DND-41 (cell line): ENCODE results near the gene GLCCI1.

Experiments
- ATAC-seq: fragments of 200-7000 bp; cut with Tn5 transposase; 3 replicates; pipeline ENCODE4 v1.9.1; 2021; ENCODE audit warnings: low read depth; ENCODE audit not compliant: insufficient read depth
- DNase-seq: peaks from one replicate; pipeline ENCODE4 v3.0.0-alpha.2; 2020
- H2AFZ ChIP-seq: 2 replicates; pipeline ENCODE4 v1.6.0; 2012; ENCODE audit warnings: low read depth, low read length
- H3K27ac ChIP-seq: 2 replicates; pipeline ENCODE4 v1.5.1; 2012; ENCODE audit warnings: low read length, inconsistent platforms
- H3K27me3 ChIP-seq: fragments of 200-600 bp; sonication (generic); 2 replicates; pipeline ENCODE4 v1.6.0; 2012; ENCODE audit warnings: low read length, mild to moderate bottlenecking, inconsistent platforms; ENCODE audit not compliant: insufficient read depth, poor library complexity
- H3K36me3 ChIP-seq: 2 replicates; pipeline ENCODE4 v1.5.1; 2012; ENCODE audit warnings: low read length, inconsistent platforms; ENCODE audit not compliant: insufficient read depth
- H3K4me1 ChIP-seq: 2 replicates; pipeline ENCODE4 v1.5.1; 2012; ENCODE audit warnings: mild to moderate bottlenecking, low read length; ENCODE audit not compliant: insufficient read depth
- H3K4me2 ChIP-seq: 2 replicates; pipeline ENCODE4 v1.6.0; 2012; ENCODE audit warnings: mild to moderate bottlenecking, moderate library complexity, low read length, inconsistent platforms; ENCODE audit not compliant: insufficient read depth
- H3K4me3 ChIP-seq, 2 experiments: fragments of 200-600 bp in 1 of 2; shearing (Covaris generic) in 1 of 2; 2 replicates each; pipeline ENCODE4 v1.5.1; 2012 to 2016; ENCODE audit warnings: inconsistent platforms in 2 of 2, low read length in 2 of 2, mild to moderate bottlenecking in 2 of 2, low read depth in 1 of 2, moderate library complexity in 1 of 2
- H3K79me2 ChIP-seq: 2 replicates; pipeline ENCODE4 v1.6.0; 2012; ENCODE audit warnings: low read length, inconsistent platforms; ENCODE audit not compliant: insufficient read depth
- H3K9ac ChIP-seq: 2 replicates; pipeline ENCODE4 v1.6.0; 2012; ENCODE audit warnings: low read depth, mild to moderate bottlenecking, inconsistent platforms, low read length, moderate library complexity
- H3K9me3 ChIP-seq: 2 replicates; pipeline ENCODE4 v1.5.1; 2012; ENCODE audit warnings: low read length, moderate library complexity, mild to moderate bottlenecking, inconsistent platforms; ENCODE audit not compliant: insufficient read depth, severe bottlenecking
- H4K20me1 ChIP-seq: 2 replicates; pipeline ENCODE4 v1.6.0; 2012; ENCODE audit warnings: low read length; ENCODE audit not compliant: insufficient read depth
- CTCF ChIP-seq: IDR thresholded peaks from 2 replicates; pipeline ENCODE4 v1.5.1; 2012; ENCODE audit warnings: borderline replicate concordance, low read length, moderate library complexity, mild to moderate bottlenecking; ENCODE audit not compliant: poor library complexity, severe bottlenecking; ENCODE audit errors: extremely low read depth
- EZH2 ChIP-seq: IDR thresholded peaks from 3 replicates; pipeline ENCODE4 v1.6.1; 2012; ENCODE audit warnings: borderline replicate concordance, low read depth, mild to moderate bottlenecking, moderate library complexity, low read length, inconsistent platforms; ENCODE audit not compliant: severe bottlenecking

Gene GLCCI1

GRCh38 chr7:8130663-8131062 lies 162.1 kb downstream of the GLCCI1 start:
- ATAC-seq (no peak), DNase-seq (no peak)
- H3K36me3 ChIP-seq, result no peaks in the 10 kb centered on the region
- H3K27me3 ChIP-seq, result no peaks in the 10 kb centered on the region
- H4K20me1 ChIP-seq, result no peaks in the 10 kb centered on the region
- no peak overlapping the region for H2AFZ ChIP-seq
- H3K4me3 ChIP-seq, result no peak overlapping the region
- H3K9ac ChIP-seq, result no peak overlapping the region
- no peaks in the 10 kb centered on the region for H3K79me2 ChIP-seq
- H3K4me2 ChIP-seq, result no peak overlapping the region
- 0 out of 2 replicates have a peak overlapping the region, but pooled peaks have one; percentile 19 for H3K27ac ChIP-seq
- H3K4me1 ChIP-seq, result peaks cover 47% of the 10 kb centered on the region
- TF ChIP-seq EZH2 (no peak), CTCF (no peak)
- no peaks in the 10 kb centered on the region for H3K9me3 ChIP-seq

GRCh38 chr7:8131694-8132605 lies 163.4 kb downstream of the GLCCI1 start:
- Histone ChIP-seq H3K27ac (peak overlapping the region; percentile 66), H3K9ac (0 out of 2 replicates have a peak overlapping the region, but pooled peaks have one; percentile 1), H3K36me3 (no peaks in the 10 kb centered on the region), H3K9me3 (no peaks in the 10 kb centered on the region), H3K4me2 (peak overlapping the region; percentile 57), H3K4me3 (peak overlapping the region in 1 of 2 experiments; percentile 19; a peak in 2 of 4 replicates), H3K79me2 (no peaks in the 10 kb centered on the region), H3K4me1 (peaks cover 35% of the 10 kb centered on the region), H3K27me3 (no peaks in the 10 kb centered on the region), H4K20me1 (no peaks in the 10 kb centered on the region), H2AFZ (peak overlapping the region; percentile 57)
- TF ChIP-seq EZH2 (no peak), CTCF (no peak)
- DNase-seq, result peak; percentile 33
- peak; percentile 93 for ATAC-seq

DNA sequence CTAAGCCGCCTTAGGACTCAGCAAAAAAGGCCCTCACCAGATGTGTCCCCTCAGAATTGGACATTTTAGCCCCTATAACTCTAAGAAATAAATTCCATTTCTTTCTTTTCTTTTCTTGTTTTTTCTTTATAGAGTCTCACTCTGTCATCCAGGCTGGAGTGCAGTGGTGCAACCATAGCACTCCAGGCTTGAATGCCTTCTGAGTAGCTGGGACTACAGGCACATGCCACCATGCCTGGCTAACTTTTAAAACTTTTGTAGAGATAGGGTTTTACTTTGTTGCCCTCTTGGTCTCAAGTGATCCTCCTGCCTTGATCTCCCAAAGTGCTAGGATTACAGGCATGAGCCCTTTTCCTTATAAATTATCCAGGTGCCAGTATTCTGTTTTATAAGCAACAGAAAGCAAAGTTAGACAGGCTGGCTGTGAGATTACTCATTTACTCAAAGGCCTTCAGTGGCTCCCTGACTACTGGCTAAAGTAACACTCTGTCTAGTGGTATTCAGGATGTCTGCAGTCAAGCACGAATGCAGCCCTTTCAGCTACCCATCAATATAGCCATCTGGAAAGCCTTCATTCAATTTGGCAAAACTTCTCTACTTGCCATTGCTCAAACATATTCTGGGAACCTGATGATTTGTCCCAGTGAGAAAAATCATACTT lies 164.7 kb downstream of the GLCCI1 start:
- ATAC-seq (no peak), DNase-seq (no peak)
- H3K79me2 ChIP-seq, result no peaks in the 10 kb centered on the region
- no peak overlapping the region for H2AFZ ChIP-seq
- H3K4me1 ChIP-seq, result peaks cover 34% of the 10 kb centered on the region
- H4K20me1 ChIP-seq, result no peaks in the 10 kb centered on the region
- no peaks in the 10 kb centered on the region for H3K27me3 ChIP-seq
- H3K9ac ChIP-seq, result no peak overlapping the region
- no peaks in the 10 kb centered on the region for H3K9me3 ChIP-seq
- H3K4me2 ChIP-seq, result no peak overlapping the region
- TF ChIP-seq EZH2, result no peak
- no peak for TF ChIP-seq CTCF
- no peak overlapping the region for H3K27ac ChIP-seq
- H3K36me3 ChIP-seq, result no peaks in the 10 kb centered on the region
- no peak overlapping the region for H3K4me3 ChIP-seq
